B cell (primary cell): ENCODE data around the gene PLA2G2D. TPM values are rescaled to one million over a fixed set of nuclear protein-coding genes. Genes with fewer than 3 reads are reported as not detected.

ENCODE experiments used
- ATAC-seq: fragments of 200-7000 bp; cut with Tn5 transposase; one replicate; pipeline ENCODE4 v1.10.0; 2021; ENCODE audit warnings: low read depth, mild to moderate bottlenecking, moderate number of reproducible peaks, moderate library complexity
- CTCF ChIA-PET: fragments of 350-600 bp; sonication (Branson Sonifier 250); formaldehyde crosslinking; loops from one replicate; lab custom pipeline; 2021; ENCODE audit warnings: antibody characterized with exemption, inconsistent platforms; lab: Charles Lee
- POLR2A ChIA-PET: fragments of 350-600 bp; sonication (Branson Sonifier 250); formaldehyde crosslinking; loops from one replicate; lab custom pipeline; 2021; ENCODE audit warnings: antibody characterized with exemption; lab: Charles Lee
- DNase-seq: peaks from one replicate; pipeline ENCODE4 v3.0.0; 2013
- H2AFZ ChIP-seq: 2 replicates; pipeline ENCODE4 v1.6.1; 2012; ENCODE audit warnings: mild to moderate bottlenecking, low read depth, low read length; ENCODE audit not compliant: insufficient read depth, poor library complexity, severe bottlenecking
- H3K27ac ChIP-seq, 2 donors: 1 replicate in 1 of 2; 2 replicates in 1 of 2; pipeline ENCODE4 v1.5.1; 2012 to 2013; ENCODE audit warnings: low read length in 2 of 2, mild to moderate bottlenecking in 2 of 2, moderate library complexity in 1 of 2
- H3K27me3 ChIP-seq, 4 experiments: fragments of 200-600 bp in 1 of 4; sonication (generic) in 1 of 4; replicated peaks in 1 of 4; 1 replicate in 2 of 4; 2 replicates in 2 of 4; pipeline versions ENCODE4 v1.6.1 to v1.7.0; 2013 to 2016; ENCODE audit warnings: low read length in 3 of 4, mild to moderate bottlenecking in 2 of 4, mixed read lengths in 1 of 4, moderate library complexity in 1 of 4; ENCODE audit not compliant: insufficient read depth in 4 of 4, control insufficient read depth in 3 of 4; ENCODE audit errors: control extremely low read depth in 1 of 4
- H3K36me3 ChIP-seq, 2 experiments: replicated peaks in 1 of 2; 1 replicate in 1 of 2; 2 replicates in 1 of 2; pipeline versions ENCODE4 v1.6.1 to v1.7.1; 2013; ENCODE audit warnings: low read length in 1 of 2; ENCODE audit not compliant: insufficient read depth in 2 of 2, control insufficient read depth in 1 of 2; ENCODE audit errors: control extremely low read depth in 1 of 2, extremely low read depth in 1 of 2
- H3K4me1 ChIP-seq, 2 donors: fragments of 200-600 bp in 1 of 2; sonication (generic) in 1 of 2; 1 replicate in 1 of 2; 2 replicates in 1 of 2; pipeline versions ENCODE4 v1.5.1 to v1.6.1; 2013 to 2017; ENCODE audit warnings: low read length in 2 of 2; ENCODE audit not compliant: control insufficient read depth in 2 of 2, insufficient read depth in 2 of 2
- H3K4me2 ChIP-seq: replicated peaks from 2 replicates; pipeline ENCODE3; 2012; ENCODE audit warnings: mild to moderate bottlenecking, low read depth, low read length; ENCODE audit not compliant: poor library complexity, severe bottlenecking
- H3K4me3 ChIP-seq, 5 experiments: fragments of 200-600 bp in 1 of 5; sonication (generic) in 1 of 5; 1 replicate in 3 of 5; 2 replicates in 2 of 5; pipeline versions ENCODE4 v1.5.1 to v1.7.0; 2011 to 2016; ENCODE audit warnings: low read length in 4 of 5, mild to moderate bottlenecking in 4 of 5, low read depth in 2 of 5, control low read depth in 1 of 5, moderate library complexity in 1 of 5; ENCODE audit not compliant: insufficient read depth in 1 of 5; ENCODE audit errors: control extremely low read depth in 1 of 5, extremely low read depth in 1 of 5
- H3K79me2 ChIP-seq: fragments of 200-600 bp; sonication (generic); one replicate; pipeline ENCODE4 v1.6.0; 2016; ENCODE audit warnings: low read length; ENCODE audit not compliant: control insufficient read depth, insufficient read depth
- H3K9ac ChIP-seq: fragments of 200-600 bp; sonication (generic); 2 replicates; pipeline ENCODE4 v1.6.1; 2017; ENCODE audit warnings: mild to moderate bottlenecking, low read length, moderate library complexity
- H3K9me3 ChIP-seq, 3 donors: one replicate each; pipeline versions ENCODE4 v1.6.1 to v1.7.1; 2013; ENCODE audit warnings: low read length in 2 of 3; ENCODE audit not compliant: control insufficient read depth in 2 of 3, insufficient read depth in 1 of 3; ENCODE audit errors: control extremely low read depth in 1 of 3
- H4K20me1 ChIP-seq: 2 replicates; pipeline ENCODE4 v1.6.0; 2012; ENCODE audit warnings: mild to moderate bottlenecking, low read length; ENCODE audit not compliant: insufficient read depth, control insufficient read depth, poor library complexity, severe bottlenecking
- H3K27ac Mint-ChIP-seq: one replicate; pipeline ENCODE4 v1.8.0; 2021; ENCODE audit warnings: mixed read lengths
- H3K27me3 Mint-ChIP-seq: one replicate; pipeline ENCODE4 v1.8.0; 2021; ENCODE audit warnings: mixed read lengths
- H3K4me1 Mint-ChIP-seq: one replicate; pipeline ENCODE4 v1.8.0; 2021; ENCODE audit warnings: mixed read lengths
- H3K4me3 Mint-ChIP-seq: one replicate; pipeline ENCODE4 v1.8.0; 2021; ENCODE audit warnings: mixed read lengths
- H3K9me3 Mint-ChIP-seq: one replicate; pipeline ENCODE4 v1.8.0; 2022; ENCODE audit warnings: mixed read lengths; ENCODE audit not compliant: insufficient read depth
- CTCF ChIP-seq: fragments of 200-600 bp; IDR thresholded peaks from one replicate; pipeline ENCODE4 v1.8.0; 2022; ENCODE audit warnings: antibody characterized with exemption, mild to moderate bottlenecking
- EZH2 ChIP-seq: IDR thresholded peaks from 2 replicates; pipeline ENCODE4 v1.6.1; 2012; ENCODE audit warnings: borderline replicate concordance, low read depth, mild to moderate bottlenecking, moderate library complexity, low read length; ENCODE audit not compliant: insufficient read depth, poor library complexity, severe bottlenecking
- WGBS: methylation state at CpG from one replicate; pipeline ENCODE4 v1.1.5; 2013; ENCODE audit warnings: missing lambda C conversion rate; ENCODE audit not compliant: insufficient coverage; 5-methylcytosine and 5-hydroxymethylcytosine counted together
- intact Hi-C: fragments of 100-400 bp; cut with micrococcal nuclease; formaldehyde crosslinking; loops from one replicate; pipeline ENCODE4 v1.10.0; 2022
- polyA plus RNA-seq: library from polyadenylated mRNA; depleted of rRNA; stranded (reverse); fragments of >200 nt; gene quantifications from 2 replicates; pipeline ENCODE4 v1.2.3, GENCODE V29; 2012
- total RNA-seq, 2 donors: library from RNA; stranded (reverse); fragments of 120-200 nt in 1 of 2; gene quantifications; 1 replicate in 1 of 2; 2 replicates in 1 of 2; pipeline versions ENCODE4 v1.2.3 to v1.2.4, GENCODE V29; 2013 to 2022

The PLA2G2D gene
- total and polyA plus RNA-seq, 2 donors (not counting 1 experiment from before 2014, with no cell fraction given): 2.3 to 2.8 TPM

GRCh38 chr1:20123722-20124455 is 4.6 kb upstream of the PLA2G2D start:
- H2AFZ ChIP-seq: peak overlapping the region; percentile 44
- ATAC-seq: peak; percentile 50
- POLR2A ChIA-PET: interaction anchor here (0.6 to 1.3 kb wide), 3 partner anchors 9 to 23 kb away, joined by 3 to 4 read pairs (median 3); no protein-coding TSS in a partner anchor
- Mint-ChIP-seq H3K27me3 (no peaks in the 10 kb centered on the region), H3K4me3 (peak overlapping the region; percentile 29), H3K9me3 (peaks cover 7% of the 10 kb centered on the region), H3K4me1 (peaks cover 65% of the 10 kb centered on the region), H3K27ac (no peak overlapping the region)
- no peak overlapping the region for H3K9ac ChIP-seq
- CTCF ChIA-PET: interaction anchor here (0.7 to 1.9 kb wide), 4 partner anchors 22 to 510 kb away, joined by 3 to 11 read pairs (median 4); partner anchors contain the start of gene PINK1
- peaks cover 0 to 11% (median 2%) of the 10 kb centered on the region in 3 donors for H3K9me3 ChIP-seq
- TF ChIP-seq CTCF (no peak), EZH2 (no peak)
- H3K4me1 ChIP-seq: peaks cover 38 to 54% of the 10 kb centered on the region in 2 donors
- 44% methylated on average over 2 of the region's 10 CpGs for WGBS
- no peaks in the 10 kb centered on the region for H4K20me1 ChIP-seq
- no peaks in the 10 kb centered on the region for H3K27me3 ChIP-seq
- H3K4me3 ChIP-seq: no peak overlapping the region
- no peak overlapping the region for H3K27ac ChIP-seq
- H3K79me2 ChIP-seq: no peaks in the 10 kb centered on the region
- peak overlapping the region; percentile 29 for H3K4me2 ChIP-seq
- H3K36me3 ChIP-seq: no peaks in the 10 kb centered on the region
- peak; percentile 54 for DNase-seq
- intact Hi-C loops: loop anchor here (1.0 kb wide), 1 partner anchor 23 kb away; no protein-coding TSS in a partner anchor

GRCh38 chr1:20120796-20121195 is 1.5 kb upstream of the PLA2G2D start:
- H2AFZ ChIP-seq: no peak overlapping the region
- Mint-ChIP-seq H3K4me1 (peaks cover 72% of the 10 kb centered on the region), H3K27ac (peak overlapping the region; percentile 32), H3K9me3 (no peaks in the 10 kb centered on the region), H3K27me3 (no peaks in the 10 kb centered on the region), H3K4me3 (no peak overlapping the region)
- TF ChIP-seq CTCF (no peak), EZH2 (no peak)
- no peak overlapping the region for H3K4me3 ChIP-seq
- no peak overlapping the region for H3K4me2 ChIP-seq
- no peaks in the 10 kb centered on the region for H3K9me3 ChIP-seq
- H3K4me1 ChIP-seq: peaks cover 40 to 44% of the 10 kb centered on the region in 2 donors
- H3K36me3 ChIP-seq: no peaks in the 10 kb centered on the region
- intact Hi-C loops: no loop called here
- DNase-seq (no peak), ATAC-seq (no peak)
- CTCF ChIA-PET: interaction anchor here (0.9 to 1.5 kb wide), 4 partner anchors 19 to 74 kb away, joined by 3 to 5 read pairs (median 4); no protein-coding TSS in a partner anchor
- H3K27ac ChIP-seq: no peak overlapping the region
- H3K9ac ChIP-seq: no peak overlapping the region
- H4K20me1 ChIP-seq: no peaks in the 10 kb centered on the region
- POLR2A ChIA-PET: no interaction called here
- H3K27me3 ChIP-seq: no peaks in the 10 kb centered on the region
- 98% methylated on average over 4 of the region's 4 CpGs for WGBS
- H3K79me2 ChIP-seq: no peaks in the 10 kb centered on the region
